ENCODE data around the gene SDK1. TPM values are rescaled to one million over a fixed set of nuclear protein-coding genes. Genes with fewer than 3 reads are reported as not detected.

SDK1 gene
- polyA plus RNA-seq, 4 donors: 0.27 to 5.0 (median 2.1) TPM; not detected in 1

- no peak overlapping the region for H3K4me3 ChIP-seq (ENCODE audit: low read depth in 1 of 3, low read length in 3 of 3)
- no peaks in the 10 kb centered on the region for H3K4me1 ChIP-seq (ENCODE audit: control insufficient read depth in 3 of 3, insufficient read depth in 2 of 3, low read depth in 1 of 3, low read length in 2 of 3)
- no peaks in the 10 kb centered on the region for H3K27me3 ChIP-seq (ENCODE audit: control insufficient read depth in 3 of 3, insufficient read depth in 3 of 3, low read length in 3 of 3)
- DNase-seq (no peak), FAIRE-seq (no peak)
- H3K27ac ChIP-seq (ENCODE audit: low read depth in 1 of 3, low read length in 2 of 3): no peak overlapping the region
- H3K36me3 ChIP-seq (ENCODE audit: control insufficient read depth in 3 of 3, insufficient read depth in 2 of 3, low read depth in 1 of 3, low read length in 3 of 3): peaks cover 0 to 8% (median 0%) of the 10 kb centered on the region in 3 donors
- H3K9me3 ChIP-seq (ENCODE audit: control insufficient read depth in 2 of 2, insufficient read depth in 1 of 2, low read depth in 1 of 2, low read length in 1 of 2): no peaks in the 10 kb centered on the region
- WGBS, 3 donors: 89 to 94% (median 91%) methylated on average over 8 of the region's 8 CpGs
These were observed 773.9 kb downstream of the SDK1 start for GRCh38 chr7:4074994-4075393.

GRCh38 chr7:4076701-4077294 is 775.7 kb downstream of the SDK1 start:
- no peaks in the 10 kb centered on the region for H3K27me3 ChIP-seq (ENCODE audit: control insufficient read depth in 3 of 3, insufficient read depth in 3 of 3, low read length in 3 of 3)
- H3K36me3 ChIP-seq (ENCODE audit: control insufficient read depth in 3 of 3, insufficient read depth in 2 of 3, low read depth in 1 of 3, low read length in 3 of 3): peaks cover 0 to 8% (median 0%) of the 10 kb centered on the region in 3 donors
- WGBS, 3 donors: 85 to 91% (median 88%) methylated on average over 19 of the region's 19 CpGs
- DNase-seq: no peak
- H3K4me3 ChIP-seq (ENCODE audit: low read depth in 1 of 3, low read length in 3 of 3): no peak overlapping the region
- no peaks in the 10 kb centered on the region for H3K4me1 ChIP-seq (ENCODE audit: control insufficient read depth in 3 of 3, insufficient read depth in 2 of 3, low read depth in 1 of 3, low read length in 2 of 3)
- FAIRE-seq: no peak
- H3K27ac ChIP-seq (ENCODE audit: low read depth in 1 of 3, low read length in 2 of 3): no peak overlapping the region
- no peaks in the 10 kb centered on the region for H3K9me3 ChIP-seq (ENCODE audit: control insufficient read depth in 2 of 2, insufficient read depth in 1 of 2, low read depth in 1 of 2, low read length in 1 of 2)

DNA sequence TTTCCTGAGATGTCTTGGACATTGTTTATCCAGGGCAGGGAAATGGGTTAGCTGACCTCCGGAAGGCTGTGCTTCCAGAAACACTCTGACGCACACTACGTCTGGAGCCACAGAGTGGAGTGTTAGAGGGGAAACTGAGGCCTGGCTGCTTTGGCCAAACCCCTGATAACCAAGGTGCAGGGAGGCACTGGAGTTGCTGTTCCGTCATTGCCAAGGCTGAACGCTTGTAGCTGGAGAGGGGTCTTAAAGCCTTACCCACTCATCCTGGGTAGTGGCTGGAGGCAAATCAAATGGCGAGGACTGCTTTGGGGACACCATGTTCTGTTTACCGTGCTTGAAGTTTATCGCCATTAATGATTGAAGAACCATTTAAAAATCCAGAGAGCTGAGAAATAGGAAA is 776.9 kb downstream of the SDK1 start:
- DNase-seq (no peak), FAIRE-seq (no peak)
- Histone ChIP-seq H3K4me1 (ENCODE audit: control insufficient read depth in 3 of 3, insufficient read depth in 2 of 3, low read depth in 1 of 3, low read length in 2 of 3) (no peaks in the 10 kb centered on the region), H3K27ac (ENCODE audit: low read depth in 1 of 3, low read length in 2 of 3) (no peak overlapping the region), H3K36me3 (ENCODE audit: control insufficient read depth in 3 of 3, insufficient read depth in 2 of 3, low read depth in 1 of 3, low read length in 3 of 3) (peaks cover 0 to 8% (median 0%) of the 10 kb centered on the region in 3 donors), H3K4me3 (ENCODE audit: low read depth in 1 of 3, low read length in 3 of 3) (no peak overlapping the region), H3K27me3 (ENCODE audit: control insufficient read depth in 3 of 3, insufficient read depth in 3 of 3, low read length in 3 of 3) (no peaks in the 10 kb centered on the region), H3K9me3 (ENCODE audit: control insufficient read depth in 2 of 2, insufficient read depth in 1 of 2, low read depth in 1 of 2, low read length in 1 of 2) (no peaks in the 10 kb centered on the region)
- WGBS, 3 donors: 95 to 96% (median 95%) methylated on average over 8 of the region's 8 CpGs

DNA sequence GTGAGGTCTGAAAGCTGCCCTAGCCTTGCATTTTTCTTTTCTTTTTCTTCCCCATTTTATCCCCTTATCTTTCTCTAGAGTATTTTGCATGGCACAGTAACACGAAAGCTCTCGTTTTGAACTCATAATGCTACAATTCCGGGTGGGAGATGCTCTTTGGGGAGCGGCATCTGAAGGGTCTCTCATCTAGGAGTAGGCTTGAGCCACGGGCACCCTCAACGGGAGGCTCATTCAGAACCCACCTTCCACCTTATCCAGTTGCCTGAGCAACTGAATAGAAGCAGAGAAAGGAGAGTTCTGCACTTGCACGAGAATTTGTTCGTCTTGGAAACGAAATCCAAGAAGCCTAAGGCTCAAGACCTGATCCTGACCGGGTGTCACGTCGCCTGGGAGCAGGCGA is 777.5 kb downstream of the SDK1 start:
- no peak for FAIRE-seq

DNA sequence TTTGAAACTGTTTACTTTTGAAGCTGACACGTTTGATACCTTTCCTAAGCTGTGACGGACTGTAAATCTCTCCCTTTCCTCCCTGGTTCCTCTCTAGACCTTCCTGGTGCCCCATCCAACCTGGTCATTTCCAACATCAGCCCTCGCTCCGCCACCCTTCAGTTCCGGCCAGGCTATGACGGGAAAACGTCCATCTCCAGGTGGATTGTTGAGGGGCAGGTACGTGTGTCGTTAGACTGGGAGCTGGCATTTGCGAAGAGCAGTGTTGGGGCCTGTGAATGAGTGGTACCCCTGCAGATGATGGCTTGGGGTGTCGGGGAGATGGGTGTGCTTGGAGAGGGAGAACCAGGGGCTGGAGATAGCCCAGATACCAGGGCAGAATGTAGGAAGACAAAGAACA is 778.3 kb downstream of the SDK1 start:
- 86 to 92% (median 91%) methylated on average over 11 of the region's 11 CpGs for WGBS, 3 donors
- H3K27me3 ChIP-seq (ENCODE audit: control insufficient read depth in 3 of 3, insufficient read depth in 3 of 3, low read length in 3 of 3): no peaks in the 10 kb centered on the region
- no peak overlapping the region for H3K4me3 ChIP-seq (ENCODE audit: low read depth in 1 of 3, low read length in 3 of 3)
- peaks cover 0 to 8% (median 0%) of the 10 kb centered on the region in 3 donors for H3K36me3 ChIP-seq (ENCODE audit: control insufficient read depth in 3 of 3, insufficient read depth in 2 of 3, low read depth in 1 of 3, low read length in 3 of 3)
- H3K27ac ChIP-seq (ENCODE audit: low read depth in 1 of 3, low read length in 2 of 3): no peak overlapping the region
- no peaks in the 10 kb centered on the region for H3K9me3 ChIP-seq (ENCODE audit: control insufficient read depth in 2 of 2, insufficient read depth in 1 of 2, low read depth in 1 of 2, low read length in 1 of 2)
- H3K4me1 ChIP-seq (ENCODE audit: control insufficient read depth in 3 of 3, insufficient read depth in 2 of 3, low read depth in 1 of 3, low read length in 2 of 3): no peaks in the 10 kb centered on the region
- DNase-seq (no peak), FAIRE-seq (no peak)

More for the DNA sequence above, 777.5 kb downstream of the SDK1 start:
- Histone ChIP-seq H3K27me3 (ENCODE audit: control insufficient read depth in 3 of 3, insufficient read depth in 3 of 3, low read length in 3 of 3) (no peaks in the 10 kb centered on the region), H3K36me3 (ENCODE audit: control insufficient read depth in 3 of 3, insufficient read depth in 2 of 3, low read depth in 1 of 3, low read length in 3 of 3) (peaks cover 0 to 8% (median 0%) of the 10 kb centered on the region in 3 donors), H3K27ac (ENCODE audit: low read depth in 1 of 3, low read length in 2 of 3) (no peak overlapping the region), H3K4me3 (ENCODE audit: low read depth in 1 of 3, low read length in 3 of 3) (no peak overlapping the region), H3K4me1 (ENCODE audit: control insufficient read depth in 3 of 3, insufficient read depth in 2 of 3, low read depth in 1 of 3, low read length in 2 of 3) (no peaks in the 10 kb centered on the region), H3K9me3 (ENCODE audit: control insufficient read depth in 2 of 2, insufficient read depth in 1 of 2, low read depth in 1 of 2, low read length in 1 of 2) (no peaks in the 10 kb centered on the region)
- no peak for DNase-seq
- WGBS, 3 donors: 78 to 89% (median 85%) methylated on average over 13 of the region's 13 CpGs

GRCh38 chr7:4079956-4080355 is 778.9 kb downstream of the SDK1 start:
- no peak for FAIRE-seq
- no peak overlapping the region for H3K27ac ChIP-seq (ENCODE audit: low read depth in 1 of 3, low read length in 2 of 3)
- DNase-seq: no peak
- WGBS, 3 donors: 70 to 85% (median 80%) methylated on average over 13 of the region's 13 CpGs
- no peaks in the 10 kb centered on the region for H3K27me3 ChIP-seq (ENCODE audit: control insufficient read depth in 3 of 3, insufficient read depth in 3 of 3, low read length in 3 of 3)
- no peaks in the 10 kb centered on the region for H3K9me3 ChIP-seq (ENCODE audit: control insufficient read depth in 2 of 2, insufficient read depth in 1 of 2, low read depth in 1 of 2, low read length in 1 of 2)
- H3K36me3 ChIP-seq (ENCODE audit: control insufficient read depth in 3 of 3, insufficient read depth in 2 of 3, low read depth in 1 of 3, low read length in 3 of 3): peaks cover 0 to 8% (median 0%) of the 10 kb centered on the region in 3 donors
- no peaks in the 10 kb centered on the region for H3K4me1 ChIP-seq (ENCODE audit: control insufficient read depth in 3 of 3, insufficient read depth in 2 of 3, low read depth in 1 of 3, low read length in 2 of 3)
- no peak overlapping the region for H3K4me3 ChIP-seq (ENCODE audit: low read depth in 1 of 3, low read length in 3 of 3)

DNA sequence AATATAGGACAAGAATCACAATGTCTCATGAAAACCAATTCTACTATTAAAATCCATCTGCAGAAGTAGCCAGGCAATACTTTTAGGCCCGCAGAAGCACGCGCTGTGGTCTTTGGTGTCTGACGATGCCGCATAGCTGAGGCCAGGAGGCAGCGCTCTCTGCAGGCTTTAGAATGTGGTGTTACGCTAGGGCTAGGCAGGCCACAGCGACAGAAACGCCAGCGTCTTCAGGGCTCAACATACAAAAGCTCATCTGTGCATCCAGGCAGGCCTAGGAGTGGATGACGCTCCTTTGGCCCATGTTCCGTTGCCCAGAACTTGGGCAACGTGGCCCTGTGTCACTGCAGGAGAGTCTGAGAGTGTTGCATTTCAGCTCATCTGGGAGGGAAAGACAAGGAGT is 779.9 kb downstream of the SDK1 start:
- Histone ChIP-seq H3K27me3 (ENCODE audit: control insufficient read depth in 3 of 3, insufficient read depth in 3 of 3, low read length in 3 of 3) (no peaks in the 10 kb centered on the region), H3K27ac (ENCODE audit: low read depth in 1 of 3, low read length in 2 of 3) (no peak overlapping the region), H3K9me3 (ENCODE audit: control insufficient read depth in 2 of 2, insufficient read depth in 1 of 2, low read depth in 1 of 2, low read length in 1 of 2) (no peaks in the 10 kb centered on the region), H3K4me1 (ENCODE audit: control insufficient read depth in 3 of 3, insufficient read depth in 2 of 3, low read depth in 1 of 3, low read length in 2 of 3) (no peaks in the 10 kb centered on the region), H3K4me3 (ENCODE audit: low read depth in 1 of 3, low read length in 3 of 3) (no peak overlapping the region), H3K36me3 (ENCODE audit: control insufficient read depth in 3 of 3, insufficient read depth in 2 of 3, low read depth in 1 of 3, low read length in 3 of 3) (peaks cover 0 to 8% (median 0%) of the 10 kb centered on the region in 3 donors)
- DNase-seq (no peak), FAIRE-seq (no peak)
- 89 to 93% (median 93%) methylated on average over 13 of the region's 13 CpGs for WGBS, 3 donors

DNA sequence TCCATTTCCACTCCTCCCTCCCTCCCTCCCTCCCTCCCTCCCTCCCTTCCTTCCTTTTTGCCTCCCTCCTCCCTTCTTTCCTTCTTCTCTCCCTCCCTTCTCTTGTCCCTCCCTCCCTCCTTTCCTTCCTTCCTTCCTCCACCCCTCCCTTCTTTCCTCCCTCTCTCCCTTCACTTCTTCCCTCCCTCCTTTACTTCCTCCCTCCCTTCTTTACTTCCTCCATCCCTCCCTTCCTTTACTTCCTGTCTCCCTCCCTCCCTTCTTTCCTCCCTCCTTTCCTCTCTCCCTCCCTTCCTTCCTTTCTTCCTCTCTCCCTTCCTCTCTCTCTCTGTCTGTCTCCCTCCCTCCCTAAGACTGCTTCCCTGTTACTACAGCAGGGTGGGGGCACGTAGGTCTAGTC is 782.5 kb downstream of the SDK1 start:
- Histone ChIP-seq H3K36me3 (ENCODE audit: control insufficient read depth in 3 of 3, insufficient read depth in 2 of 3, low read depth in 1 of 3, low read length in 3 of 3) (no peaks in the 10 kb centered on the region), H3K4me1 (ENCODE audit: control insufficient read depth in 3 of 3, insufficient read depth in 2 of 3, low read depth in 1 of 3, low read length in 2 of 3) (no peaks in the 10 kb centered on the region), H3K27me3 (ENCODE audit: control insufficient read depth in 3 of 3, insufficient read depth in 3 of 3, low read length in 3 of 3) (no peaks in the 10 kb centered on the region), H3K27ac (ENCODE audit: low read depth in 1 of 3, low read length in 2 of 3) (no peak overlapping the region), H3K9me3 (ENCODE audit: control insufficient read depth in 2 of 2, insufficient read depth in 1 of 2, low read depth in 1 of 2, low read length in 1 of 2) (no peaks in the 10 kb centered on the region), H3K4me3 (ENCODE audit: low read depth in 1 of 3, low read length in 3 of 3) (no peak overlapping the region)
- WGBS, 3 donors: 82 to 94% (median 92%) methylated on average over 1 of the region's 1 CpG
- no peak for FAIRE-seq
- DNase-seq: no peak

- WGBS, 3 donors: 83 to 91% (median 90%) methylated on average over 6 of the region's 6 CpGs
- no peak for FAIRE-seq
These were observed 783.2 kb downstream of the SDK1 start for GRCh38 chr7:4084271-4084670.

More at GRCh38 chr7:4084271-4084670, 783.2 kb downstream of the SDK1 start:
- H3K27ac ChIP-seq (ENCODE audit: low read depth in 1 of 3, low read length in 2 of 3): no peak overlapping the region
- no peaks in the 10 kb centered on the region for H3K4me1 ChIP-seq (ENCODE audit: control insufficient read depth in 3 of 3, insufficient read depth in 2 of 3, low read depth in 1 of 3, low read length in 2 of 3)
- H3K9me3 ChIP-seq (ENCODE audit: control insufficient read depth in 2 of 2, insufficient read depth in 1 of 2, low read depth in 1 of 2, low read length in 1 of 2): no peaks in the 10 kb centered on the region
- no peak for DNase-seq
- H3K4me3 ChIP-seq (ENCODE audit: low read depth in 1 of 3, low read length in 3 of 3): no peak overlapping the region
- H3K36me3 ChIP-seq (ENCODE audit: control insufficient read depth in 3 of 3, insufficient read depth in 2 of 3, low read depth in 1 of 3, low read length in 3 of 3): no peaks in the 10 kb centered on the region
- H3K27me3 ChIP-seq (ENCODE audit: control insufficient read depth in 3 of 3, insufficient read depth in 3 of 3, low read length in 3 of 3): no peaks in the 10 kb centered on the region

All from small intestine (tissue), 7 donors.